PFSK-1 (cell line): ENCODE measurements around the gene PKN1.

Source experiments
- FOXP2 ChIP-seq: optimal IDR thresholded peaks from 2 replicates; pipeline ENCODE3; 2011; ENCODE audit warnings: borderline replicate concordance, control low read depth, inconsistent platforms; ENCODE audit not compliant: insufficient read depth; ENCODE audit errors: extremely low read length, extremely low read depth
- POLR2AphosphoS5 ChIP-seq: IDR thresholded peaks from 2 replicates; pipeline ENCODE4 v1.6.1; 2012; ENCODE audit warnings: low read depth, mild to moderate bottlenecking, control low read depth, low read length, moderate library complexity
- SIN3A ChIP-seq: IDR thresholded peaks from 2 replicates; pipeline ENCODE4 v1.6.1; 2012; ENCODE audit warnings: mild to moderate bottlenecking, low read length, moderate library complexity, borderline replicate concordance; ENCODE audit not compliant: insufficient read depth
- TAF1 ChIP-seq: IDR thresholded peaks from 2 replicates; pipeline ENCODE4 v1.6.1; 2012; ENCODE audit warnings: low read length, control low read depth, borderline replicate concordance; ENCODE audit not compliant: insufficient read depth
- TF ChIP-seq, protein P1 (sequence below), 2 experiments: IDR thresholded peaks; 2 replicates each; pipeline versions ENCODE4 v1.6.1 to v1.8.0; 2011 to 2012; ENCODE audit warnings: low read depth in 2 of 2, low read length in 2 of 2, control low read depth in 1 of 2, inconsistent platforms in 1 of 2, mild to moderate bottlenecking in 1 of 2, moderate library complexity in 1 of 2; ENCODE audit not compliant: insufficient read depth in 1 of 2

The PKN1 gene

DNA sequence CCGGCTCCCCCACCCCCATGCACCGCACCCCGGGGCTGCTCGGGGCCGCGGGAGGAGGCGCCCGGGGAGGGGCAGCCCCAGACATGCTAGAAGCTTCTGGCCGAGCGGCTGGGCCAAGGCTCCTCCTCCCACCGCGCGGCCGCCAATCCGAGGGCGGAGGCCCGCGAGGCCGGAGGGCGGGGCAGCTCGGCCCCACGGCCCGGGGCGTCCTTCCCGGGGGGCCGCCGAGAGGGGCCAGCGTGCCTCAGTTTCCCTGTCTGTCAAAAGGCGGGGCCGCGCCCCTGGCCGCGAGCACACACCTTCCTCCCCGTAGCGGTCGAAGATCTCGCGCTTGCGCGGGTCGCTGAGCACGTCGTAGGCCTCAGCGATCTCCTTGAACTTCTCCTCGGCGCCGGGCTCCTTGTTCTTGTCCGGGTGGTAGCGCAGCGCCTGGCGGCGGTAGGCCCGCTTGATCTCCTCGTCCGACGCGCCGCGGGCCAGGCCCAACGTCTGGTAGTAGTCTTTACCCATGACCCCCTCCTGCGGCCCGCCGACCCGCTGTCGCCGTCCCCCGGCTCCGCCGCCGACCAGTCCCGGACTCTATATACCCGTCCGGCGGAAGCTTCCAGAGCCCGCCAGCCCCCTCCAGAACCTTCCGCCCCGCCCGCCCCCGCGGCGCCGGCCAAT lies 84.9 kb downstream of the PKN1 start, which contains the start of gene DNAJB1:
DNAJB1 (minus strand) TSS at position 558 of the 666 bp plus-strand sequence; CDS start at position 510, 48 bp downstream.
- TF ChIP-seq POLR2AphosphoS5 = peak; percentile 95
- TF ChIP-seq TAF1 = peak; percentile 59; the same call in 1 of the 2 replicates
- TF ChIP-seq, protein P1, sequence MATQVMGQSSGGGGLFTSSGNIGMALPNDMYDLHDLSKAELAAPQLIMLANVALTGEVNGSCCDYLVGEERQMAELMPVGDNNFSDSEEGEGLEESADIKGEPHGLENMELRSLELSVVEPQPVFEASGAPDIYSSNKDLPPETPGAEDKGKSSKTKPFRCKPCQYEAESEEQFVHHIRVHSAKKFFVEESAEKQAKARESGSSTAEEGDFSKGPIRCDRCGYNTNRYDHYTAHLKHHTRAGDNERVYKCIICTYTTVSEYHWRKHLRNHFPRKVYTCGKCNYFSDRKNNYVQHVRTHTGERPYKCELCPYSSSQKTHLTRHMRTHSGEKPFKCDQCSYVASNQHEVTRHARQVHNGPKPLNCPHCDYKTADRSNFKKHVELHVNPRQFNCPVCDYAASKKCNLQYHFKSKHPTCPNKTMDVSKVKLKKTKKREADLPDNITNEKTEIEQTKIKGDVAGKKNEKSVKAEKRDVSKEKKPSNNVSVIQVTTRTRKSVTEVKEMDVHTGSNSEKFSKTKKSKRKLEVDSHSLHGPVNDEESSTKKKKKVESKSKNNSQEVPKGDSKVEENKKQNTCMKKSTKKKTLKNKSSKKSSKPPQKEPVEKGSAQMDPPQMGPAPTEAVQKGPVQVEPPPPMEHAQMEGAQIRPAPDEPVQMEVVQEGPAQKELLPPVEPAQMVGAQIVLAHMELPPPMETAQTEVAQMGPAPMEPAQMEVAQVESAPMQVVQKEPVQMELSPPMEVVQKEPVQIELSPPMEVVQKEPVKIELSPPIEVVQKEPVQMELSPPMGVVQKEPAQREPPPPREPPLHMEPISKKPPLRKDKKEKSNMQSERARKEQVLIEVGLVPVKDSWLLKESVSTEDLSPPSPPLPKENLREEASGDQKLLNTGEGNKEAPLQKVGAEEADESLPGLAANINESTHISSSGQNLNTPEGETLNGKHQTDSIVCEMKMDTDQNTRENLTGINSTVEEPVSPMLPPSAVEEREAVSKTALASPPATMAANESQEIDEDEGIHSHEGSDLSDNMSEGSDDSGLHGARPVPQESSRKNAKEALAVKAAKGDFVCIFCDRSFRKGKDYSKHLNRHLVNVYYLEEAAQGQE (IDR thresholded peaks at IDR 0.05; ENCODE audit: insufficient read depth in 1 of 2, low read depth in 2 of 2, low read length in 2 of 2) = no peak; a peak in 1 of 4 replicates
- TF ChIP-seq FOXP2 = no peak
- TF ChIP-seq SIN3A = peak; percentile 90; the same call in 1 of the 2 replicates

DNA sequence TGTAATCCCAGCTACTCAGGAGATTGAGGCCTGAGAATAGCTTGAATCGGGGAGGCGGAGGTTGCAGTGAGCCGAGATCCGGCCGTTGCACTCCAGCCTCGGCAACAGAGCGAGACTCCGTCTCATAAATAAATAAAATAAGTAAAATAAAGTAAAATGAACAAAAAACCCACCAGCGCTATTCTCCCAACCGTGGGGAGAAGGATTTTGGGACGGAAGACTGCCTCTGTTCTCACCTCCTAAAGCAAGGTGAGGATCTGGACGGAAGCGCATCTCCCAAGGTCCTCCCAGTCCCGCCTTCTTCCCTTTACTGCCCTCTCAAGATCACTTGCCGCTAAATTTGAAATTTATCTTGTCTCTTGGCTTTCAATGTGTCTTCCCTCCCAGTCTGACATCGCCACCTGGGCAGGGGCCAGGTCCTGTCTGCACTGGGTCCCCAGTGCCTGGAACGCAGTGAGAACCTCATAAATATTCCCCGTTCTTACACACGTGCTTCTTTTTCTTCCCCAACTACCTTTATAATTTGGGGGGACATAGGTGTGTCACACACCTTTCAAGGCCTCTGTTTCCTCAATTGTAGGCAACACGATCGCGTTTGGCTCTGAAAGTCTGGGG lies 86.2 kb downstream of the PKN1 start:
- TF ChIP-seq FOXP2 (no peak), TAF1 (no peak), POLR2AphosphoS5 (no peak), SIN3A (no peak)
- TF ChIP-seq, protein P1 (IDR thresholded peaks at IDR 0.05; ENCODE audit: insufficient read depth in 1 of 2, low read depth in 2 of 2, low read length in 2 of 2) = no peak

DNA sequence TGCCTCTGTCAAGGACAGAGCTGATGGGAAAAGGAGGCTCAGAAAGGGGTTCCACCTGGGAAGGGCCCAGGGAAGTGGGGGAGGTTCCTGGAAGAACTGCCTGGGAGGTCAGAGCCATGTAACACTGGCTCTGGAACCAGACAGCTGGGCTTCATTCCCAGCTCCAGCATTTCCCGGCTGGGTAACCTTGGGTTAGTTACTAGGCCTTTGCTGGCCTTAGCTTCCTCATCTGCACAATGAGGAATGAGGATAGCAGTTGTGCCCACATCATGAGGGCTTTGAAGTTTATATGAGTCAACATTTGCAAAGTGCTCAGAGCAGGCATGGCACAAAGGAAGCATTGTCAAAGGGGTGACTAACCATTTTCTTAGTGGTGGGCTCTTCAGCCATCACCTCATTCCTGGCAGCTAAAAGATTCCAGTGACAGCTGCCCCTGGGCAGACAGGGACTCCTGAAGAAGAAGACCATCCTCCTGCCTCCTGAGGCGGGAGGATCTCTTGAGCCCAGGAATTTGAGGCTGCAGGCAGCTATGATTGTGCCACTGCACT lies 86.8 kb downstream of the PKN1 start:
- TF ChIP-seq TAF1 = no peak
- no peak for TF ChIP-seq POLR2AphosphoS5
- TF ChIP-seq FOXP2 = no peak
- TF ChIP-seq, protein P1 (IDR thresholded peaks at IDR 0.05; ENCODE audit: insufficient read depth in 1 of 2, low read depth in 2 of 2, low read length in 2 of 2) = no peak
- TF ChIP-seq SIN3A = no peak

DNA sequence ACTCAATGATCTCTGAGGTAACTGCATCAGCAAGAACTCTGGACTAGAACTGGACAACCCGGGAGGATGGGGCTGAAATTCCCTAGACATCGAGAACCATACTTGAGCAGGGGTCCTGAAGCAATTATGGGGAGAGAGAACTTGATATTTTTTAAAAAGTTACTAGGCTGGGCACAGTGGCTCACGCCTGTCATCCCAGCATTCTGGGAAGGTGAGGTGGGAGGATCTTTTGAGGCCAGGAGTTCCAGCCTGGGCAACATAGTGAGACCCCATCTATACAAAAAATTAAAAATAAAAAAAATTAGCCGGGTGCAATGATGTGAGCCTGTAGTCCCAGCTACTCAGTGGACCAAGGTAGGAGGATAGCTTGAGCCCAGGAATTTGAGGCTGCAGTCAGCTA lies 87.4 kb downstream of the PKN1 start:
- TF ChIP-seq SIN3A = no peak
- TF ChIP-seq POLR2AphosphoS5 = no peak
